GM19467 (cell line): ENCODE results near the gene CYP3A4.
"Not testable (repeated sequence)": the region's sequence is repeated elsewhere in the genome, so short reads cannot be mapped to it uniquely, and the experiment has no call there.

Experiments
- ATAC-seq: cut with Tn5 transposase; IDR thresholded peaks from one replicate; pipeline ENCODE4 v1.9.1; 2021; ENCODE audit warnings: mild to moderate bottlenecking, moderate library complexity; ENCODE audit not compliant: unreplicated experiment

The CYP3A4 gene

DNA sequence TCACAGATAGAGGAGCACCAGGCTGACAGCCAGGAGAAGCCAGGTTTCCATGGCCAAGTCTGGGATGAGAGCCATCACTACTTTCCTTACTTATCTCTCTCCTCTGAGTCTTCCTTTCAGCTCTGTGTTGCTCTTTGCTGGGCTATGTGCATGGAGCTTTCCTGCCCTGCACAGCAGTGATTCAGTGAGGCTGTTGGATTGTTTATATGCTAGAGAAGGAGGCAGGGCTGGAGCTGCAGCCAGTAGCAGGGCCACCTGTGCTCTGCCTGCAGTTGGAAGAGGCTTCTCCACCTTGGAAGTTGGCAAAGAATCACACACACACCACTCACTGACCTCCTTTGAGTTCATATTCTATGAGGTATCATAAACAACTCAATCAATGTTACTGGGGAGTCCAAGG lies at the start of gene CYP3A4:
TSS of gene CYP3A4 (minus strand) at position 178 of the 400 bp plus-strand sequence. CDS start at position 75, 103 bp downstream.
- no peak for ATAC-seq

DNA sequence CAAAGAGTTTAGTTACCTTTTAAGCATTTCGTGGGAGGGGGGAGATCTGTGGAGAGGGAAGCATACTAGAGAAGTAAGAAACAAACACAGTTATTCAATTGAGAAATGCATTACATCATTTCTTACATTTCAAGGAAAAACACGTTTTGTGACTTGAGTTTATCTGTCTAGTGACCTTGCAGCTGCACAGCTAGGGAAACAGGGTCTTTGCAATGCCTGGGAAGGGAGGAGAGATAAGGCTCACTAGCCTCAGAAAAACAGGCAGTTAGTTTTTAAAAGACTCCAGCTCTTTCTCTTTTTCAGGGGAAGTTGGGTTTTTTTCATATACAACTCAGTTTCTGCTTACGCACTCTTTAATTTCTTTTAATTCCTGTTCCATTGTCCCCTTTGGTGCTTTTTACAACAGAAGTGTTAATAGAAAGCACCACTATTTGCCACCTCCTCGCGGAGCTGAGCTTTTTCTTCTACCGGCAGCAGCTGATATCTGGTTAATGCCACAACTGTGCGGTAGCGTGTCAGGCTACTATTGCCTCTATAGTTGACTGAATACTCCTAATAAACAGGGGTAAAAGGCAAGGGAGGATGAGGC lies 49.4 kb upstream of the CYP3A4 start:
- ATAC-seq = no peak

DNA sequence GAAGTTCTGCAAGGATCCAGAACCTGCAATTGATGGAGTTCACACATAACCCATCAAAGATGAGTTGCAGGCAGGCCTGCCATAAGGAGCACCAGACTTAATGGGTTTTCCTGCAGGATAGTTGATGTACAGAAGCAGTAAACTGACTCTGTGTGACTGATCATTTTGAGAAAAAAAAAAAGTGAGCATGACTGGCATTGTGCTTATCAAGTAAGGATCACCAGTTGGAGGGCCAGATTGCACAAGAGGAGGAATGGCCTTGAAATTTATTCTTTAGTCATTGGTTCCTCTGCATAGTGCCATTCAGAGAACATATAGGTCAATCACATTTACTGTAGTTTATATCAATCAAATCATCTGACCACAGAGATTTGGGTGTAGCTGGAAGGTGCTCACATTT lies 47.6 kb upstream of the CYP3A4 start:
- ATAC-seq = no peak

DNA sequence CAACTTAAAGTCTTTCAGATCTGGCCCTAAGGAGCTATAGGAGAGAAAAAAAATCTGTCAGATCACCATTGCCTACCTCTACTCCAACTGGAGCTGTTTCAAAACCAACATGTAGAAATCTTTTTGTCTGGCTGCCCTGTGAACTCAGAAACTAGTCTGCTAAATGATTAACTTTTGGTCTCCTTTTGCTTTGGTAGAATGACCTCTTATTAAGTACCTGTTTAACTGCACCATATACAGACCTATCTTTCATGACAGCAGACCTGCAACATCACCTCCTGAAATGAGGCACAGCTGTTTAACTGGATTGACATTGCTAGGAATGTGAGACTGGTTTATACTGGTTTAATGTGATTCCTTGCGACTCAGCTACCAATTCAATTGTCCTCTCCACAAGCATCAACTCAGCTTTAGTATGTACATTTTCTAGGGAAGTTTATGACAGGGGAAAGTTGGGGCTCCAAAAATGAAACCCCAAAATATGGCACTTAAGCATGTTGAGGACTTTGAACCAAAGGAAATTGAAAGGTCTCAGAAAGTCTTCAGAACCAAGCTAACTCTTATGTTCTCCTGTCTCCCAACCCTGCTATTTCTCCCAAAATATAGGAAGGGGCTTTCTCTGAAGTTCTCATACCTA lies 45.7 kb upstream of the CYP3A4 start:
- no peak for ATAC-seq

DNA sequence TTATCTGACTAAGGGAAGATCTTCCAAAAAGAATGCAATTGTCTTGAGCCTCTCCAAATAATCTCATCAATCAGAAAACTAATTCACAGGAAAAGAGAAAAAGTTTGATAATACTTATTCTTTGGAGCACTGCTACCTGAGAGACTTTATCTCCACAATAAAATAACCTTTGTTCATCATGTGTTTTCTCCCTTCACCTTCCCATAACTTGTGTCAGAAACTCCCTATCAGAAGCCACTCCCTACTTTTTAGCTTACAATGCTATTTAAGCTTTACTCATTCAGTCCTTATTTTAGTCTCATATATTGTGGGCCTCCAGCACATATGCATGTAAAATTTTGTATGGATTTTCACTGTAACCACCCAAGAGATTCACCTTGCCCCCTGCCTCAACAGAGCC lies 44.8 kb upstream of the CYP3A4 start:
- no peak for ATAC-seq

DNA sequence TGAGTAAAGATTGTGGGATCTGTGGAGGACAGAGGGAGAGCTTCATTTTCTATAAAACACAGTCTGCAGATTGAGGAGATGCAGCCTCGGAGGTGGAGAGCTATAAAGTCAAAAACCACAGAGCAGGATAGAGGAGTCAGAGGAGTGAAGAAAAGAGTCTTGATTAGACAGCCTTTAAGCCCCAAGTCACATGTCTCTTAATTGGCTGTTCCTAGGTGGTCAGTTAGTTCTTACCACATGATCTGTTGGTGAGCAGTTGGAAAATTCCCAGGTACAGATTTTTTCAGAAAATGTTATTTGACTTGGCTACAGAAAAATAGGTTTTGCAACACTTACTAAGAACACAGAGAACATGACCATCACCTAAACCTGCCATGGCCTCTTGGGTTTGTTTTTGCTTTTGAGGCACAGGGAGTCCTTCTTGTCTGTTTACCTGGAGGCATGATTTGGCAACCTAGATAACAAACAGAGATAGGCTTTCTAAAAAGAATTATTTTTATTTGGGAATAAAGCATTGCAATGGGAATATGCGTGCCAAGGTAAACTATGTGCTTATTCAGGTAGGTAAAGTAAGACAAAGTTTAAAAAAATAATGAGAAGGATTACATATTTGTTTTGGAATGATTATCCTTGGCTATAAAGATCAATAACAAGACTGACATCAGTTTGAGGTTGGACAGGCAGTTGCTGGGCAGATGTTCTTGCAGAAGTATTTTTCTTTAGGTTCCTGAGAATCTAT lies 43.2 kb upstream of the CYP3A4 start:
- no peak for ATAC-seq

DNA sequence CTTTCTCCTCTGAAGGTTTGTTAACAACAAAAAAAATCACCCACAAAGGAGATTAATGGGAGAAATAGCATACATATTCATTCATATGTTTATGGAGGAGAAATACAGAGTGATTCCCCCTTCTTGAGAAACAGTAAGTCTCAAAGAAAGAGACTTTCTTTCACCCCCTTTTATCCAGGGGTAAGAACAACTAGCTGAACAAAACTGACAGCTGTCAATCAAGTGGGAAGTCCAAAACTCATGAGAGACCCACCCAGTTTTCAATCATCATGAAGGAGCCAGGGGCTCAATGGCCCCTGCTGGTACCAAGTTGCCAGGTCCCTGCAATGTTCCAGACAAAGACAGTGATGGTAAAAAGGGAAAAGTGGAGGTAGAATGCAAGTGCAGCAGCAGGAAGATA lies 41.9 kb upstream of the CYP3A4 start:
- no peak for ATAC-seq

DNA sequence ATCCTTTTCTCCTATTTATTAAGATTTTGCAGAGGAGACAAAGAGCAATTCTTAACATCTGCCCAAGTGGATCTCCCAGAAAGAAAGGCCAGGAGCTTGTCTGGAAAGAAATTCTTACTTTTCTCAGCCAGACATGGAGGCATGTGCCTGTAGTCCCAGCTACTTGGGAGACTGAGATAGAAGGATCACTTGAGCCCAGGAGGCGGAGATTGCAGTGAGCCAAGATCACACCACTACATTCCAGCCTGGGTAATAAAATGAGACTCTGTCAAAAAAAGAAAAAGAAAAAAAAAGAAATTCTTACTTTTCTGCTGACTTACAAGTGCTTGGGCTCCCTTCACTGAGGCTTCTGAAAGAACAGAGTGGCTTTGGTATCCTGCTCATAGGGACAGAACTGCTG lies 41.5 kb upstream of the CYP3A4 start:
- no peak for ATAC-seq

DNA sequence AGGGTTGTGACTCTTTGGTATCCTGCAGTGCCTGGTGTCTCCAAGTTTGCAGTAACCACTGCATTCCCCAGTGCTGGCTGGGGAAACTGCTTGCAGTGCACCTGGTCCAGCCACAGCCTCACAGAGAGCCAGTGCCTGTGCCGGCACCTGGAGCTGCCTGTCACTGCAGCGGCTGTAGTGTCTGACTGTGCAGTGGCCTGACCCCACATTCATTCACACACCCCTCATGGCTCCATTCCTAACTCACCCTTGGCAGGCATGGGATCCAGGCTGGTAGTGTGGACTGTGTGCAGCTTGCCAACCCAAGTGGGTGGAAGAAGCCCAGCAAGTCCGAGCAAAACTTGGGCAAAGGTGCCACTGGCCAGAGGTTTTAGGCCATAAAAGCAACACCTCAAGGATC lies 40.1 kb upstream of the CYP3A4 start:
- ATAC-seq = no peak

DNA sequence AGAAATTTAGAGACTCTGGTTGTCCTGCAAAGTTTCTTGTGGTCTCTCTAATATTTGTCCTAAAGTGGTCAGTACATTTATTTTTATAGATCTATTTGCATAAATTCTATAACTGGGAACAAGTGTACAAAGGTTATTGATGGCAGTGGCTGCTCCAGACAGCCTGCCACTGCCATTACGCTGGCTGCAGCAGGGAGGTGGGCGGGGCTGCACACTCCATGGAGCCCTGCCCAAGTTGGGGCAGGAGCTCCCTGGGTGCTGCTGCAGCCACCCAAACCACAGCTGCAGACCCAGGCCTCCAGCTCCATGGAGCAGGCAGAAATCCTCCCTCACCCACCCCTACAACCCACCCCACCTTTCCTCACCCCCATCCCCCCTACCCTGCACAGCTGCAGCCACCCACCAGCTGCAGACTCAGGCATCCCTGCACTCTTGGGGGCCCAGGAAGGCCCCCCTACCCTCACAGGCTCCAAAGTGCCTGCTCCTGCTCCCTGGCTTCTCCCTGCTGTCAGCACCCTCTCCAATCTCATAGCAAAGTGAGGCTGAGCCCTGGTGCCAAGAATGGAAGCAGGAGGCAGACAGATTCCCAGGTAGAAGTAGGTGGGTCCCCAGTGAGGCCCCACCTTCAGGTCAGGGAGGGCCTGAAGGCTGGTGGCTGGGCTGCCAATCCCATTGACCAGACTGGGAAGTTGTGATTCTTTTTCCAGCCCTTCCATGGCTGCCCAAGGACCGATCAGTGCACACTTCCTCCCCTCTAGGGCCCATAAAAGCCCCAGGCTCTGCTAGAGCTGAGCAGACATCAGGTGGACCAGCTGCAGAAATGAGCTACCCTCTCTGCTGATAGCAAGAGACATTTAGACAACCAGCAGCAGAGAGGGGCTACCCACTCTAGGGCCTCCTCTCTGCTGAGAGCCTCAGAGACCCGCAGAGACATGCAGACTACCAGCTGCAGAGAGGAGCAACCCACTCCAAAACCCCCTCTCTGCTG lies 39.0 kb upstream of the CYP3A4 start:
- no peak for ATAC-seq

DNA sequence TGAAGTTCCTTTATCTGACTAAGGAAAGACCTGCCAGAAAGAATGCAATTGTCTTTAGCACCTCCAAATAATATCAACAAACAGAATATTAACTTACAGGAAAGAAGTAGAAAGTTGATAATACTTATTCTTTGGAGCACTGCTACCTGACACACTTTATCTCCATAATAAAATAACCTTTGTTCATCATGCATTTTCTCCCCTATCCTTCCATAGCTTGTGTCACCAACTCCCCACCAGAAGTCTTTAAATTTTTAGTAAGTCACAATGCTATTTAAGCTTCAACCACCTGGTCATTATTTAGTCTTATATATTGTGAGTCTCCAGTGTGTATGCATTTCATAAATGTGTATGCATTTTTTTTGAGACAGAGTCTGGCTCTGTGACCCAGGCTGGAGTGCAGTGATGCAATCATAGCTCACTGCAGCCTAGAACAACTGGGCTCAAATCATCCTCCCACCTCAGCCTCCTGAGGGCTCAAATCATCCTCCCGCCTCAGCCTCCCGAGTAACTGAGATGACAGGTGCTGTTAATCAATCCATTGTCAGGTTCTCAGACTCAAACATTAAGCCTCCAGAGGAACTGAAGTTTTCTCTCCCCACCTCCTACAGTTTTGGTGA lies 36.5 kb upstream of the CYP3A4 start:
- ATAC-seq = no peak

DNA sequence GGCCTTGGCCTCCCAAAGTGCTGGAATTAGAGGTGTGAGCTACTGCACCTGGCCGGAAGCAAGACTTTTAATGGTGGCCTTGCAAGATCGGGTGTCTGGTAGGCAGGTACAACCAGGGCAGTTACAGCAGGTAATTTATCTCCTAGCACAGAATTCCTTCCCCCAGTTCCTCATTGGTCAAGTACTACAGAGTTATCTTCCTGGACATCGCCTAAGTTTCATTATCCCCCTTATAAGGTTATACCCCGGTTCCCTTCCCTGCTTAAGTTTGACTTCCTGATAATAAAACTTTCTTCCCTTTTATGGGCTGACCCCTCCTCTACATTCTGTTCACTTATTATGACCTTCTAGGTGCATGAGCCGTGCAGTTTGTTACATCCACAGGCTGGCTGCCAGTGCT lies 24.8 kb upstream of the CYP3A4 start:
- ATAC-seq = no peak

DNA sequence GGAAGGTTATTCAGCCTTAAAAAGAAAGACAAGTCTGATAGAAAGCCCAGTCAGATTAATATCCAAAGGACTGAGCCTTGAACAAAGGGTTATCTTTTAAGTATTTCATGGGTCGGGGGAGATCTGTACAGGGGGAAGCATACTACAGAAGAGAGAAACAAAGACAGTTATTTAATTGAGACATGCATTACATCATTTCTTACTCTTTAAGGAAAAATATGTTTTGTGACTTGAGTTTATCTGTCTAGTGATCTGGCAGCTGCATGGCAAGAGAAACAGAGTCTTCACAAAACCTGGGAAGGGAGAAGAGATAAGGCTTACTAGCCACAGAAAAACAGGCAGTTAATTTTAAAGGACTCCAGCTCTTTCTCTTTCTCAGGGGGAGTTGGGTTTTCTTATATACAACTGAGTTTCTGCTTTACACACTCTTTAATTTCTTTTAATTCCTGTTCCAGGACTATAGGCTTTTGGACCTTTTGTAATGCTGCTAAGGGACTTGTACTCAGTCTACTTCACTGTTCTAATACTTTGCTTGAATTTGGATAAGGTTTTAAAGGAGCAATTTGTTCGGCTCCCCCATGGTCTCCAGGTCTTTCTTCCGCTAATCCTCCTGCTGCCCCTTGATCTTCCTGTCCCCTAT lies 23.0 kb upstream of the CYP3A4 start:
- no peak for ATAC-seq

DNA sequence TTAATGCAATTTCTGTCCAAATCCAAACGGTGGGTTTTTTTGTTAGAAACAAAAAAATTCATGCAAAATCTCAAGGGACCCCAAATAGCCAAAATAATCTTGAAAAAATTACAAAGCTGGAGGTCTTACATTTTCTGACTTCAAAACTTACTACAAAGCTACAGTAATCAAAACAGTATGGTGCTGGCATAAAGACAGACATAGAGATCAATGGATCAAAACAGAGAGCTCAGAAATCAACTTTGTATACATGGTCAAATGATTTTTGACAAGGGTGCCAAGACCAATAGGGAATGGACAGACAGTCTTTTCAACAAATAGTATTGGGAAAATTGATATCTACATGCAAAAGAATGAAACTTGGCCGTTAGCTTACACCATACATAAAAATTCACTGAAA lies 21.7 kb upstream of the CYP3A4 start:
- ATAC-seq = no peak

DNA sequence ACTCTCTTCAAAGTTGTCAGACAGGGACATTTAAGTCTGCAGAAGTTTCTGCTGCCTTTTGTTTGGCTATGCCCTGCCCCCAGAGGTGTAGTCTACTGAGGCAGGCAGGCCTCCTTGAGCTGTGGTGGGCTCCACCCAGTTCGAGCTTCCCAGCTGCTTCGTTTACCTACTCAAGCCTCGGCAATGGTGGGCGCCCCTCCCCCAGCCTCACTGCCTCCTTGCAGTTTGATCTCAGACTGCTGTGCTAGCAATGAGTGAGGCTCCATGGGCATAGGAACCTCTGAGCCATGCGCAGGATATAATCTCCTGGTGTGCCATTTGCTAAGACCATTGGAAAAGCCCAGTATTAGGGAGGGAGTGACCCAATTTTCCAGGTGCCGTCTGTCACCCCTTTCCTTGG lies 19.1 kb upstream of the CYP3A4 start:
- ATAC-seq = not testable (repeated sequence)

DNA sequence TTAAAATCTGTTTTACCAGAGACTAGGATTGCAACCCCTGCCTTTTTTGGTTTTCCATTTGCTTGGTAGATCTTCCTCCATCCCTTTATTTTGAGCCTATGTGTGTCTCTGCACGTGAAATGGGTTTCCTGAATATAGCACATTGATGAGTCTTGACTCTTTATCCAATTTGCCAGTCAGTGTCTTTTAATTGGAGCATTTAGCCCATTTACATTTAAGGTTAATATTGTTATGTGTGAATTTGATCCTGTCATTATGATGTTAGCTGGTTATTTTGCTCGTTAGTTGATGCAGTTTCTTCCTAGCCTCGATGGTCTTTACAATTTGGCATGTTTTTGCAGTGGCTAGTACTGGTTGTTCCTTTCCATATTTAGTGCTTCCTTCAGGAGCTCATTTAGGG lies 17.4 kb upstream of the CYP3A4 start:
- not testable (repeated sequence) for ATAC-seq

DNA sequence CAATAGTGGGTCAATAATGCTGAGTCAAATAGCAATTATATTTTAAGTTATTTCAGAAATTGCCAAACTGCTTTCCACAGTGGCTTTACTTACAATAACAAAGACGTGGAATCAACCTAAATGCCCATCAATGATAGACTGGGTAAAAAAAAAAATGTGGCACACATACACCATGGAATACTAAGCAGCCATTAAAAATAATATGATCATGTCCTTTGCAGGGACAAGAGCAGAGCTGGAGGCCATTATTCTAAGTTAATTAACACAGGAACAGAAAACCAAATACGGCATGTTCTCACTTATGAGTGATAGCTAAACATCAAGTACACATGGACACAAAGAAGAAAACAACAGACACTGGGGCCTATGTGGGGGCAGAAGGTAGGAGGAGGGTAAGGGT lies 15.0 kb upstream of the CYP3A4 start:
- ATAC-seq = no peak

DNA sequence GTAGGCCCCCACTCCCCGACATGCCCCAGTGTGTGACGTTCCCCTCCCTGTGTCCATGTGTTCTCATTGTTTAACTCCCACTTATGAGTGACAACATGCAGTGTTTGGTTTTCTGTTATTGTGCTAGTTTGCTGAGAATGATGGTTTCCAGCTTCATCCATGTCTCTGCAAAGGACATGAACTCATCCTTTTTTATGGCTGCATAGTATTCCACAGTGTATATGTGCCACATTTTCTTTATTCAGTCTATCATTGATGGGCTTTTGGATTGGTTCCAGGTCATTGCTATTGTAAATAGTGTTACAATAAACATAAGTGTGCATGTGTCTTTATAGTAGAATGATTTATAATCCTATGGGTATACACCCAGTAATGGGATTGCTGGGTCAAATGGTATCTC lies 11.9 kb upstream of the CYP3A4 start:
- ATAC-seq = not testable (repeated sequence)

DNA sequence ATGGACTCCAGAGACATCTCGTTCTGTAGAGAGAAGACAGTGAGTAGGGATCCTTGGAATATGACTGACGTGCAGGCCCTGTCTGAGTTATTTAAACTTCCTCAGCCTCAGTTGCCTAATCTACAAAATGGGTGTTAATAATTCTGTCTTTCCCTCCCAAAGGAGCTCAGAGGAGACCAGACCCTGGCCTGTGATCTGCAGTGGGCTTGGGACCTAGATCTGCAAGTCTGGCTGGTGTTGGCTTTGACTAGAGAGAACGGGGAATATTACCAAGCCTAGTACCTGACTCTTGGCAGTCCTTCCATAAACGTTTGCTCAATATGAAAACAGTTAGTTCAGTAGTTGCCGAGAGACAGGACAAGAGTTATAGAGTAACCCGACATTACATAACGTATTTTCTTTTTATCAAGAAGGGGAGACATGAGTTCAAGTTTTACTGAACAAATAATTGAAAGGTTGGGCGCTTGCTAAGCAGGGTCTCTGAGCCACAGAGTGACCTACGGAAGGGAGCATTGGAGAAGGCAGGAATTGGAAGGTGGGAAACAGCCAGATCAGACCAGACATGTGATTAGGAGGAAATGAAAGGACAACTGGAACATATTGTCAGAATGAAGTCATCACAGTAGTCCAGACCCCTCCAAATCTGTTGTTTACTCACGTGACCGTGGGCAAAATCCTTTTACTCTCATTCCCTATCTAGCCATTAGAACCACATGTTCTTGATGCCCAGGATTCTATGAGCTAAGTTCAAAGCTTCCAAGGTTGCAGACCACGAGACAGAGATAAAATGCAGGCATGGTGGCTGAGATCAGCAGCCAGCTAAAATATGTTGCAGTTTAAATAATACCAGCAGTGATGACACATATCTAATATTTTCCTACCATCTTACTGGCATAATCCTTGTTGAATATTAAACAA lies 10.9 kb upstream of the CYP3A4 start:
- ATAC-seq = no peak
